HG02981 (cell line): ENCODE data around the gene SPRYD4.

Experiments used
- ATAC-seq: cut with Tn5 transposase; IDR thresholded peaks from one replicate; pipeline ENCODE4 v1.9.1; 2021; ENCODE audit warnings: mild to moderate bottlenecking, moderate library complexity; ENCODE audit not compliant: unreplicated experiment

SPRYD4 gene

GRCh38 chr12:56520048-56520447 is 51.7 kb downstream of the SPRYD4 start:
- no peak for ATAC-seq

GRCh38 chr12:56520506-56520905 is 52.1 kb downstream of the SPRYD4 start:
- no peak for ATAC-seq

GRCh38 chr12:56521209-56521589 is 52.8 kb downstream of the SPRYD4 start:
- no peak for ATAC-seq

- ATAC-seq: no peak
Observed at GRCh38 chr12:56521590-56522371, 53.4 kb downstream of the SPRYD4 start, which contains the start of gene RBMS2. RBMS2 (plus strand) TSS chr12:56521820; CDS start chr12:56522024, 204 bp downstream.

- ATAC-seq: no peak
Observed at GRCh38 chr12:56522411-56523193, 54.2 kb downstream of the SPRYD4 start.

GRCh38 chr12:56528846-56529245 is 60.5 kb downstream of the SPRYD4 start:
- no peak for ATAC-seq
